ENCODE results near the gene STARD6.
"Not testable (repeated sequence)": the region's sequence is repeated elsewhere in the genome, so short reads cannot be mapped to it uniquely, and the experiment has no call there.

The STARD6 gene

GRCh38 chr18:54357660-54358494 is at the start of gene STARD6, which contains the start of gene C18orf54:
TSS of gene STARD6 (minus strand) at chr18:54357858. CDS start at chr18:54354573, 3,285 bp downstream.
TSS of gene C18orf54 (plus strand) at chr18:54357906. CDS start at chr18:54360573, 2,667 bp downstream.
- DNase-seq, result peak; percentile 86

- no peak for DNase-seq
These were observed 47.6 kb upstream of the STARD6 start for GRCh38 chr18:54405290-54405689.

- no peak for DNase-seq
These were observed 39.1 kb upstream of the STARD6 start for GRCh38 chr18:54396760-54397159.

GRCh38 chr18:54393648-54394294 is 36.1 kb upstream of the STARD6 start:
- DNase-seq, result no peak

- DNase-seq, result peak; percentile 54
These were observed 34.9 kb upstream of the STARD6 start for GRCh38 chr18:54392543-54393023.

- no peak for DNase-seq
These were observed 33.2 kb upstream of the STARD6 start for GRCh38 chr18:54390838-54391237.

GRCh38 chr18:54389143-54389505 is 31.5 kb upstream of the STARD6 start:
- DNase-seq, result no peak

GRCh38 chr18:54388203-54389142 is 30.8 kb upstream of the STARD6 start:
- no peak for DNase-seq

- no peak for DNase-seq
These were observed 30.0 kb upstream of the STARD6 start for GRCh38 chr18:54387631-54388030.

- not testable (repeated sequence) for DNase-seq
These were observed 29.3 kb upstream of the STARD6 start for GRCh38 chr18:54386800-54387495.

- DNase-seq, result no peak
These were observed 28.4 kb upstream of the STARD6 start for GRCh38 chr18:54386043-54386442.

- DNase-seq, result no peak
These were observed 25.1 kb upstream of the STARD6 start for GRCh38 chr18:54382733-54383252.

- no peak for DNase-seq
These were observed 24.4 kb upstream of the STARD6 start for GRCh38 chr18:54382076-54382475.

GRCh38 chr18:54381640-54382039 is 24.0 kb upstream of the STARD6 start:
- DNase-seq, result no peak

- no peak for DNase-seq
These were observed 20.4 kb upstream of the STARD6 start for GRCh38 chr18:54378057-54378456.

- no peak for DNase-seq
These were observed 2.7 kb upstream of the STARD6 start for GRCh38 chr18:54360406-54360805.

GRCh38 chr18:54359233-54359632 is 1.6 kb upstream of the STARD6 start:
- no peak for DNase-seq

GRCh38 chr18:54358495-54359040 is 910 bp upstream of the STARD6 start:
- peak; percentile 38 for DNase-seq

- peak; percentile 86 for DNase-seq
These were observed 487 bp downstream of the STARD6 start for GRCh38 chr18:54357082-54357659.

GRCh38 chr18:54351186-54351585 is 6.5 kb downstream of the STARD6 start:
- DNase-seq, result no peak

GRCh38 chr18:54338230-54338629 is 19.4 kb downstream of the STARD6 start:
- DNase-seq, result no peak

Data from DMS79 treated with DMSO at 0.1 percent for 48 hours (cell line).